ENCODE measurements around the gene NACC2.

GRCh38 chr9:136036050-136036449 is 59.0 kb downstream of the NACC2 start:
- TF ChIP-seq BACH2 (CRISPR knock-in tag; IDR thresholded peaks at IDR 0.05; ENCODE audit: borderline replicate concordance) (no peak), ZFP3 (CRISPR knock-in tag; IDR thresholded peaks at IDR 0.05) (no peak)
